Mesendoderm (in vitro differentiated cells): Measurements from ENCODE around the gene ACSL6.

Experiments used
- DNase-seq: peaks from one replicate; pipeline ENCODE4 v3.0.0; 2013
- H2AK5ac ChIP-seq: 2 replicates; pipeline ENCODE4 v1.6.1; 2013; ENCODE audit warnings: low read length, inconsistent platforms
- H2BK120ac ChIP-seq: 2 replicates; pipeline ENCODE4 v1.6.1; 2013; ENCODE audit warnings: low read depth, mild to moderate bottlenecking, low read length, moderate library complexity, mixed read lengths
- H2BK15ac ChIP-seq: replicated peaks from 2 replicates; pipeline ENCODE4 v1.6.1; 2013; ENCODE audit warnings: low read depth, mild to moderate bottlenecking, moderate library complexity
- H2BK5ac ChIP-seq: 2 replicates; pipeline ENCODE4 v1.6.1; 2013; ENCODE audit warnings: low read length, inconsistent platforms
- H3K18ac ChIP-seq: 2 replicates; pipeline ENCODE4 v1.6.1; 2013; ENCODE audit warnings: mild to moderate bottlenecking, low read length, mixed read lengths
- H3K23ac ChIP-seq: one replicate; pipeline ENCODE4 v1.6.1; 2013; ENCODE audit warnings: low read length
- H3K27ac ChIP-seq: 2 replicates; pipeline ENCODE4 v1.5.1; 2013; ENCODE audit warnings: low read depth, mild to moderate bottlenecking, inconsistent platforms, low read length, moderate library complexity
- H3K27me3 ChIP-seq: 2 replicates; pipeline ENCODE4 v1.6.1; 2013; ENCODE audit warnings: low read length, control low read depth, mild to moderate bottlenecking, inconsistent platforms; ENCODE audit not compliant: insufficient read depth, poor library complexity
- H3K36me3 ChIP-seq: 2 replicates; pipeline ENCODE4 v1.6.1; 2013; ENCODE audit warnings: low read length, inconsistent platforms; ENCODE audit not compliant: control insufficient read depth, insufficient read depth
- H3K4ac ChIP-seq: one replicate; pipeline ENCODE4 v1.6.1; 2013; ENCODE audit warnings: low read depth, mild to moderate bottlenecking, low read length, moderate library complexity
- H3K4me1 ChIP-seq: 2 replicates; pipeline ENCODE4 v1.6.1; 2013; ENCODE audit warnings: low read depth, low read length, inconsistent platforms; ENCODE audit not compliant: control insufficient read depth
- H3K4me2 ChIP-seq: 2 replicates; pipeline ENCODE4 v1.6.1; 2013; ENCODE audit warnings: low read length
- H3K4me3 ChIP-seq: 2 replicates; pipeline ENCODE4 v1.5.1; 2013; ENCODE audit warnings: mild to moderate bottlenecking, low read length
- H3K56ac ChIP-seq: one replicate; pipeline ENCODE4 v1.6.1; 2013; ENCODE audit warnings: low read length
- H3K79me1 ChIP-seq: 2 replicates; pipeline ENCODE4 v1.6.1; 2013; ENCODE audit warnings: low read length, inconsistent platforms
- H3K79me2 ChIP-seq: 2 replicates; pipeline ENCODE4 v1.6.1; 2013; ENCODE audit warnings: mild to moderate bottlenecking, low read length; ENCODE audit not compliant: control insufficient read depth, insufficient read depth
- H3K9ac ChIP-seq: 2 replicates; pipeline ENCODE4 v1.6.1; 2013; ENCODE audit warnings: low read length, inconsistent platforms
- H4K5ac ChIP-seq: one replicate; pipeline ENCODE4 v1.6.1; 2013; ENCODE audit warnings: low read length
- H4K8ac ChIP-seq: one replicate; pipeline ENCODE4 v1.6.1; 2013; ENCODE audit warnings: low read depth, mild to moderate bottlenecking, control low read depth, low read length, moderate library complexity
- WGBS: extraction: QIAGEN DNeasy Blood & Tissue Kit; methylation state at CpG from one replicate; pipeline ENCODE4 v1.1.7; 2013; ENCODE audit warnings: low lambda C conversion rate, missing lambda C conversion rate; ENCODE audit not compliant: insufficient coverage; ENCODE audit errors: extremely low coverage; 5-methylcytosine and 5-hydroxymethylcytosine counted together

Gene ACSL6

DNA sequence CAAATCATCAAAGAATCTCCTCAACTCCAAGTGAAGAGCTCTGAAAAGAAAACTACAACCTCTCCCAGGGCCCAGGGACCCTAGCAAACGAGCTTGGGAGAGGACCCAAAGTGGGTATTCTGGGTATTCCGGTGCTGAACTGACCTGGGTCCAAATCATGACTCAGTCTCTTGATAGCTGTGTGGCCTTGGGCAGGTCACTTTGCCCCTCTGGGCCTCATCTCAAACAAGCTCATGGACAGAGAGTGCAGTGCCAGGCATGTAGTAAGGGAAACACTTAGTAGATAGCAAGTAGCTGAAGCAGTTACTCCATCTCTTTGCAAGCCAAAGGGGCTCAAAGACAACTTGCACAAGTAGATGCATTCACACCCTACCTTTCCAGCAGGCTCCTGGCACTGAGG, 12.4 kb downstream of the ACSL6 start:
- Histone ChIP-seq H4K8ac (no peak overlapping the region), H2AK5ac (no peak overlapping the region), H2BK15ac (no peak overlapping the region), H3K27ac (no peak overlapping the region), H3K4me2 (no peak overlapping the region), H3K9ac (no peak overlapping the region), H3K4me3 (no peak overlapping the region), H3K56ac (no peak overlapping the region), H3K18ac (no peak overlapping the region), H3K4ac (no peak overlapping the region), H4K5ac (no peak overlapping the region), H3K36me3 (no peaks in the 10 kb centered on the region), H3K79me2 (no peaks in the 10 kb centered on the region), H2BK120ac (no peak overlapping the region), H3K27me3 (no peaks in the 10 kb centered on the region), H3K79me1 (no peaks in the 10 kb centered on the region), H3K23ac (no peak overlapping the region), H2BK5ac (no peak overlapping the region), H3K4me1 (peaks cover 11% of the 10 kb centered on the region)
- no peak for DNase-seq
- WGBS: no CpG with 5 or more reads among the region's 2 CpGs

DNA sequence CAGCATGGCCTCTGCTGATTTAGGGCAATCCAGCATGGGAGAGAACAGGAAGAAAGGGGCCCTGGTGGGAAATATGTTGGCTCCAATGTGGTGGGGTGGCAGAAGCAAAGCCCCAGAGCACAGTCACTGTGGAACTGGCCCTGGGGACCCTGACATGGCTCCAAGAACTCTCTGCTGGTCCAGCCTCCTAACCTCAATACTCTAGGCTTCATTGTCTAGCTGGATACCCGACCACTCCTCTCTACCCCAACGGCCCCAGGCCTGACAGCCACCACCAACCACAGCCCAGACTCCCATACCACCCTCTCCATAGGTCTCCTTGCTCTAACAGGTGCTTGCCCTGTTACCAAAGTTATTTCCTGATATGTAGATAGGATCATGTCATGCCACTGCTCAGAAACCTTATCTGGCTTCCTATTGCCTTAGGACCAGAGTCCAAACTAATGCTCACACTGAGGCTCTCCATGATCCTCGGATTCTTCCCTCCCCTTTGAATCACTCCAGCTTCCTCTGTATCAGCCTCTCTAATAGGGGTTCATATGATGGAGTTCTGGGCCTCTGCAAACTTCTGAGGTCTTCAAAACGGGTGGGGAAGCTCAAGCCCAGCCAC, 12.9 kb downstream of the ACSL6 start:
- H3K4ac ChIP-seq: no peak overlapping the region
- H4K8ac ChIP-seq: no peak overlapping the region
- H3K9ac ChIP-seq: no peak overlapping the region
- no peaks in the 10 kb centered on the region for H3K79me2 ChIP-seq
- H3K27ac ChIP-seq: no peak overlapping the region
- H3K4me1 ChIP-seq: peaks cover 11% of the 10 kb centered on the region
- no peak overlapping the region for H3K56ac ChIP-seq
- H2AK5ac ChIP-seq: no peak overlapping the region
- H2BK120ac ChIP-seq: no peak overlapping the region
- H3K4me3 ChIP-seq: no peak overlapping the region
- no peak overlapping the region for H4K5ac ChIP-seq
- H3K36me3 ChIP-seq: no peaks in the 10 kb centered on the region
- no peak overlapping the region for H2BK5ac ChIP-seq
- no peaks in the 10 kb centered on the region for H3K79me1 ChIP-seq
- WGBS: no CpG with 5 or more reads among the region's 4 CpGs
- H2BK15ac ChIP-seq: no peak overlapping the region
- no peaks in the 10 kb centered on the region for H3K27me3 ChIP-seq
- H3K18ac ChIP-seq: no peak overlapping the region
- no peak overlapping the region for H3K4me2 ChIP-seq
- no peak overlapping the region for H3K23ac ChIP-seq
- DNase-seq: no peak

DNA sequence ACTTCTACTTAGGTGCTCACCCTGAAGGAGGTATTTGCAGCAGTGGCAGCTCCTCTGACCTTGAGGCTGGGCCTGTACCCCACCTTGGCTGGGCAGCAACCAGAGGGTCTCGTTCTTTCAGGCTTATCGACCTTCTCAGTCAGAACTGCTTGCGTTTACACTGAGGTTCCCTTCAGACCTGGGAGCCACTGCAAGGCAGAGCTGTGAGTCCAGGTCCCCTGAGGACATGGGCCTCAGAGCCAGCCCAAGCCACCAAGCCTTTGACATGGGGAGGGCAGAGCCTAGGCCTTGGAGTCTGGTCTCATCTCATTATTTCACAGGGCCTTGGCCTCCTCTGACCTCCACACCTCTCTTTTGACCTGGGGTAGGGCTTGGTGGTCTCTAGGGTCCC, 13.7 kb downstream of the ACSL6 start:
- Histone ChIP-seq H3K27me3 (no peaks in the 10 kb centered on the region), H3K18ac (no peak overlapping the region), H3K79me1 (no peaks in the 10 kb centered on the region), H3K79me2 (no peaks in the 10 kb centered on the region), H3K56ac (no peak overlapping the region), H3K4ac (no peak overlapping the region), H2AK5ac (no peak overlapping the region), H3K36me3 (no peaks in the 10 kb centered on the region), H4K5ac (no peak overlapping the region), H2BK15ac (no peak overlapping the region), H3K23ac (no peak overlapping the region), H3K4me2 (no peak overlapping the region), H3K9ac (no peak overlapping the region), H3K27ac (no peak overlapping the region), H2BK120ac (no peak overlapping the region), H3K4me3 (no peak overlapping the region), H4K8ac (no peak overlapping the region), H2BK5ac (no peak overlapping the region), H3K4me1 (peaks cover 8% of the 10 kb centered on the region)
- no CpG with 5 or more reads among the region's 3 CpGs for WGBS
- no peak for DNase-seq

DNA sequence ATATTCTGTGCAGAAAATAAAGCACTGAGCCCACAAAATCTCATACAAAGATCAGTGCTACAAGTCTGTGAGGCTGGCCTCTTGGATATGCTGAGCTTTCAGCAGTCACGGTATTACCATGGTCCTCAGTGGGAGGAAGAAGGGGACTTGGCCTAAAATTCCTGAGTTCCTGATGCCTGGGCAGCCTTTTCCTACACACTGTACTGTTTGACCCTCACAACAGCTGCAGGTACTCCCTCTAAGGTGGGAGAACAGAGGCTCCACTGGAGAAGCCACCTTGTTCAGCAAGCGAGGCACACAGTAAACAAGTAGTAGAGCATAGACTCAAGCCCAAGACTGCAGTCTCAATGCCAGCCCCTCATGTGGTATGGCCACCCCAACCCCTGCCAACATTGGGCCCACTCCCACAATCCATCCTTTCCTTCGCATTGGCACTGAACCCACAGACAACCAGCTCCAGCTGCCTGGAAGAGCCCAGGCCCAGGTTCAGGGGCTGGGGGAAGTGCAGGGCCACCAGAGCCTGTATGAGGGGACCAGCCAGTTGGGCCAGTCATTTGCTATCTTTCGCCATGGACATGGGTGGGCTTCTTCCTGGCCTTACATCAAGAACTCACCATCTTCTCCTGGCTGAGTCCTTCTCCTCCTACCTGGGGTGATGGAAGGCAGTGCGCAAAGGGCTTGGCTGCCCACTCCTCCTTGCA, 14.3 kb downstream of the ACSL6 start:
- Histone ChIP-seq H2AK5ac (no peak overlapping the region), H3K4me3 (no peak overlapping the region), H4K5ac (no peak overlapping the region), H3K79me1 (no peaks in the 10 kb centered on the region), H3K56ac (no peak overlapping the region), H4K8ac (no peak overlapping the region), H3K4me2 (no peak overlapping the region), H3K36me3 (no peaks in the 10 kb centered on the region), H3K27me3 (no peaks in the 10 kb centered on the region), H3K27ac (no peak overlapping the region), H3K23ac (no peak overlapping the region), H2BK5ac (no peak overlapping the region), H3K79me2 (no peaks in the 10 kb centered on the region), H3K4ac (no peak overlapping the region), H3K4me1 (peaks cover 4% of the 10 kb centered on the region), H3K18ac (no peak overlapping the region), H2BK120ac (no peak overlapping the region), H2BK15ac (no peak overlapping the region), H3K9ac (no peak overlapping the region)
- WGBS: no CpG with 5 or more reads among the region's 5 CpGs
- no peak for DNase-seq

DNA sequence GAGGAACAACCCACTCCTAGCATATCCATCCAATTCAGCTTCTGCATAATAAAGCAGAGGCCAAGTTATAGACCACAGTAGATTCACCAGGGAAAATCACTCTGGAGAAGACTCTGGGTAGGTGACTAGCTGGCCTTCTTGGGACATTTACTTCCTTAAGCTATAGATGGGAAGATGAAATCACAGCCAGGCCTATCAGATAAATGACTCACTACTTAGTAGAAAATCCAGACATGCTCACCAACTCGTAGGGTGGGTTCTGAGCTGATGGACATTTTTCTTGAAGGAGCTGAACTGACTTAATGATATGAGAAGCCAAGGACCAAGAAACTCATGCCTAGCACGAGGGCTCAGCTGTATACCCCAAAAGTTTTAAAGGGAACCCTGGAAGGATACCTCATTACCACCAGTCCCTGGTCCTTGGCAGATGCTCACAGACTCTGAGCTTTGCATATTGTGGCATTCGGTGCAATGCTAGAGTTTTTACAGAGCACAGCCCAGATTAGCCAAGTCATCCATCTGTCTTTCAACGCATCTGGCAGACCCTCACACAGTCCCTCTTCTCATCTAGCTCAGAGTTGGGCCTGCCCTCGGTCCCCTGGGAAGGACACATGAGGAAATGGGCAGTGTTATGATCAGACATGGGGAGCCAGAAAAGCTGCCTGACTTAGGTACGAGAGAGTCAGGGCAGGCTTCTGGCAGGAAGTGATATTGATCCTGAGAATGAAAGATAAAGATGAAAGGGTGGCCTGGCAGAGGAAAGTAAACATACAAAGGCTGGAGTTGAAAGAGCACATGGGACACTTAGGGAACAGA, 15.0 kb downstream of the ACSL6 start:
- Histone ChIP-seq H4K5ac (no peak overlapping the region), H2BK5ac (no peak overlapping the region), H3K27ac (no peak overlapping the region), H2AK5ac (no peak overlapping the region), H2BK120ac (no peak overlapping the region), H3K4me1 (peaks cover 3% of the 10 kb centered on the region), H3K4ac (no peak overlapping the region), H3K23ac (no peak overlapping the region), H3K79me1 (no peaks in the 10 kb centered on the region), H3K36me3 (no peaks in the 10 kb centered on the region), H3K18ac (no peak overlapping the region), H3K4me3 (no peak overlapping the region), H3K27me3 (no peaks in the 10 kb centered on the region), H3K4me2 (no peak overlapping the region), H3K56ac (no peak overlapping the region), H3K79me2 (no peaks in the 10 kb centered on the region), H4K8ac (no peak overlapping the region), H3K9ac (no peak overlapping the region), H2BK15ac (no peak overlapping the region)
- no peak for DNase-seq
- WGBS: no CpG with 5 or more reads among the region's 6 CpGs
